ENCODE results near the gene KRT7.
"Not testable (repeated sequence)": the region's sequence is repeated elsewhere in the genome, so short reads cannot be mapped to it uniquely, and the experiment has no call there.

The KRT7 gene

GRCh38 chr12:52229836-52230343 lies 3.2 kb upstream of the KRT7 start:
- DNase-seq (ENCODE audit: low read depth), result no peak

- DNase-seq (ENCODE audit: low read depth), result no peak
These were observed 2.4 kb upstream of the KRT7 start for GRCh38 chr12:52230364-52231281.

GRCh38 chr12:52231305-52232202 lies 1.5 kb upstream of the KRT7 start:
- DNase-seq (ENCODE audit: low read depth), result no peak

- no peak for DNase-seq (ENCODE audit: low read depth)
These were observed 805 bp upstream of the KRT7 start for GRCh38 chr12:52232203-52232673.

- DNase-seq (ENCODE audit: low read depth), result no peak
These were observed 592 bp downstream of the KRT7 start for GRCh38 chr12:52233462-52234207.

- DNase-seq (ENCODE audit: low read depth), result no peak
These were observed 1.3 kb downstream of the KRT7 start for GRCh38 chr12:52234223-52234810.

- DNase-seq (ENCODE audit: low read depth), result no peak
These were observed 2.1 kb downstream of the KRT7 start for GRCh38 chr12:52235001-52235764.

- no peak for DNase-seq (ENCODE audit: low read depth)
These were observed 2.8 kb downstream of the KRT7 start for GRCh38 chr12:52235822-52236361.

GRCh38 chr12:52236386-52237050 lies 3.5 kb downstream of the KRT7 start:
- DNase-seq (ENCODE audit: low read depth), result no peak

GRCh38 chr12:52238207-52238840 lies 5.3 kb downstream of the KRT7 start:
- no peak for DNase-seq (ENCODE audit: low read depth)

- no peak for DNase-seq (ENCODE audit: low read depth)
These were observed 6.0 kb downstream of the KRT7 start for GRCh38 chr12:52238916-52239646.

GRCh38 chr12:52239767-52240166 lies 6.7 kb downstream of the KRT7 start:
- no peak for DNase-seq (ENCODE audit: low read depth)

GRCh38 chr12:52240247-52240646 lies 7.2 kb downstream of the KRT7 start:
- not testable (repeated sequence) for DNase-seq (ENCODE audit: low read depth)

GRCh38 chr12:52241205-52241842 lies 8.3 kb downstream of the KRT7 start:
- DNase-seq (ENCODE audit: low read depth), result no peak

GRCh38 chr12:52242442-52243258 lies 9.6 kb downstream of the KRT7 start:
- no peak for DNase-seq (ENCODE audit: low read depth)

- no peak for DNase-seq (ENCODE audit: low read depth)
These were observed 10.3 kb downstream of the KRT7 start for GRCh38 chr12:52243259-52243855.

Measured in activated T-cell treated with anti-CD3 and anti-CD28 coated beads for 24 hours (primary cell).